Measurements from ENCODE around the gene ABCB11.

- TF ChIP-seq, protein P1, sequence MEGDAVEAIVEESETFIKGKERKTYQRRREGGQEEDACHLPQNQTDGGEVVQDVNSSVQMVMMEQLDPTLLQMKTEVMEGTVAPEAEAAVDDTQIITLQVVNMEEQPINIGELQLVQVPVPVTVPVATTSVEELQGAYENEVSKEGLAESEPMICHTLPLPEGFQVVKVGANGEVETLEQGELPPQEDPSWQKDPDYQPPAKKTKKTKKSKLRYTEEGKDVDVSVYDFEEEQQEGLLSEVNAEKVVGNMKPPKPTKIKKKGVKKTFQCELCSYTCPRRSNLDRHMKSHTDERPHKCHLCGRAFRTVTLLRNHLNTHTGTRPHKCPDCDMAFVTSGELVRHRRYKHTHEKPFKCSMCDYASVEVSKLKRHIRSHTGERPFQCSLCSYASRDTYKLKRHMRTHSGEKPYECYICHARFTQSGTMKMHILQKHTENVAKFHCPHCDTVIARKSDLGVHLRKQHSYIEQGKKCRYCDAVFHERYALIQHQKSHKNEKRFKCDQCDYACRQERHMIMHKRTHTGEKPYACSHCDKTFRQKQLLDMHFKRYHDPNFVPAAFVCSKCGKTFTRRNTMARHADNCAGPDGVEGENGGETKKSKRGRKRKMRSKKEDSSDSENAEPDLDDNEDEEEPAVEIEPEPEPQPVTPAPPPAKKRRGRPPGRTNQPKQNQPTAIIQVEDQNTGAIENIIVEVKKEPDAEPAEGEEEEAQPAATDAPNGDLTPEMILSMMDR (IDR thresholded peaks at IDR 0.05; ENCODE audit: poor library complexity, severe bottlenecking), result no peak
- TF ChIP-seq RAD21 (conservative IDR thresholded peaks at IDR 0.05) (no peak), REST (IDR thresholded peaks at IDR 0.05; ENCODE audit: borderline replicate concordance) (no peak)
Observed at GRCh38 chr2:168986398-168986943, 44.7 kb downstream of the ABCB11 start.

Measured in neural cell (in vitro differentiated cells).